ENCODE data around the gene C6orf89.

Gene C6orf89

DNA sequence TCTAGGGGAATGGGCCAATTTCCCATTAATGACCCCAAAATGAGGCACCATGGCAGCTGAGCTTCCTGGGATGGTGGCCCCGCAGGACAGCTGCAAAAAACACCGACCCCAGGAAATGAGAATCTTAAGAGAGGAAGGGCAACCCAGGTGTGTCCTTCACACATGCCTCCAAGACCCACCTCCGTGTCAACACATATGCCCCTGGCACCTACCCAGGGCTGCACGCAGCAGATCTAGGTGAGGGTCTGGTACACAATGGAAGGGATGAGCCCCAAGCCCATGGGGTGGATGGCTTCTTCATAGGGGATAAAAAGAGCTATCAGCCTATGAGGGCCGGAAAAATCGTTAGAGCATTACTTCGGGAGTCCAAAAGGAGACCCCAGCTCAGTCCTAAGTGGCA lies 90.8 kb downstream of the C6orf89 start:
- Histone ChIP-seq H3K4me3 (ENCODE audit: low read depth in 1 of 2, low read length in 2 of 2) (no peak overlapping the region), H3K9ac (ENCODE audit: low read length) (no peak overlapping the region), H3K36me3 (ENCODE audit: insufficient read depth, low read length) (peaks cover 76% of the 10 kb centered on the region), H3K27ac (ENCODE audit: low read depth, low read length) (no peak overlapping the region), H3K9me3 (ENCODE audit: low read length) (no peaks in the 10 kb centered on the region), H3K4me1 (ENCODE audit: insufficient read depth, low read length) (peaks cover 25% of the 10 kb centered on the region), H3K27me3 (ENCODE audit: control insufficient read depth in 1 of 2, insufficient read depth in 2 of 2, low read length in 2 of 2) (no peaks in the 10 kb centered on the region)

DNA sequence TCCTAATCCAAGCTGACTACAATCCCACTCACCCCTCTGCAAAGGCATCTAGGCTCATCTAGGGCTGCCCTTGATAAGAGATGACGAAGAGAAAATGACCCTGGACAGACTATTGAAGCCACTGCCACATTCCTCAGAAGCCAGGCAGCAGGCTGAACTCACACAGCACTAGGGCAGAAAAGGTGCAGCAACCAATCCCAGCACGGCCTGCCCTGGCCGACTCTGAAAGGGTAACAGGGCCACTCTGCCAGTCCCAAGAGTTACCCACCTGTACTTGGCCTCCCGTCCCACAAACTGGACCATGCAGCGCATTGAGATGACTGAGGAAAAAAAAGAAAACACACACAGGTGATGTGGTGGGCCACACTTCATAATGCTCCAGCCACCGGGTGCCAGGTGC lies 91.2 kb downstream of the C6orf89 start:
- Histone ChIP-seq H3K9ac (ENCODE audit: low read length) (no peak overlapping the region), H3K27ac (ENCODE audit: low read depth, low read length) (no peak overlapping the region), H3K9me3 (ENCODE audit: low read length) (no peaks in the 10 kb centered on the region), H3K4me1 (ENCODE audit: insufficient read depth, low read length) (peaks cover 30% of the 10 kb centered on the region), H3K4me3 (ENCODE audit: low read depth in 1 of 2, low read length in 2 of 2) (no peak overlapping the region), H3K36me3 (ENCODE audit: insufficient read depth, low read length) (peaks cover 72% of the 10 kb centered on the region), H3K27me3 (ENCODE audit: control insufficient read depth in 1 of 2, insufficient read depth in 2 of 2, low read length in 2 of 2) (no peaks in the 10 kb centered on the region)

DNA sequence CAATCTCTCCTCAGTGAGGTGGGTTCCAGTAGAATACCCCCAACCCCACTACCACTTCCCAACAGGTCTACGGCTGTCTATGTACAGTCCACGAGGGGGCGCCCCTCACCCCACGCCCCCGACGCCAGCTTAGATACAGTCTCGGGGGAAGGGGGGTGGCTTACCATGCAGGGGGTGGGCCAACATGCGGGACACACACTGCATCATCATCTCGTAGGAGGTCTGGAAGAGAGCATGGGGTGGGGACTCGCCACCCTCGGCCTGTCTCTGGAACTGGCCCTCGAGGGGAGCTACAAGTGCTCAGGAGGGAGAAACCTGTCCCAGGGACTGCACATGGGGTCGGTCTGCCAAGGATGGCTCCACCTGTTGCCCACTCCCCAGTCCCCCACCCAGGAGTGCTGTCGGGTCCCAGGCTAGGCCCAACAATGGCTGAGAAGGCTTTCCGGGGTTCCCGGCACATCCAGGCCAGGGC lies 91.8 kb downstream of the C6orf89 start:
- peaks cover 66% of the 10 kb centered on the region for H3K36me3 ChIP-seq (ENCODE audit: insufficient read depth, low read length)
- no peak overlapping the region for H3K27ac ChIP-seq (ENCODE audit: low read depth, low read length)
- no peaks in the 10 kb centered on the region for H3K9me3 ChIP-seq (ENCODE audit: low read length)
- no peaks in the 10 kb centered on the region for H3K27me3 ChIP-seq (ENCODE audit: control insufficient read depth in 1 of 2, insufficient read depth in 2 of 2, low read length in 2 of 2)
- H3K9ac ChIP-seq (ENCODE audit: low read length), result no peak overlapping the region
- H3K4me3 ChIP-seq (ENCODE audit: low read depth in 1 of 2, low read length in 2 of 2), result no peak overlapping the region
- peaks cover 31% of the 10 kb centered on the region for H3K4me1 ChIP-seq (ENCODE audit: insufficient read depth, low read length)

All from muscle layer of colon (tissue), 2 donors.